Endothelial cell of umbilical vein (primary cell): Measurements from ENCODE around the gene THSD8. TPM values are rescaled to one million over a fixed set of nuclear protein-coding genes. Genes with fewer than 3 reads are reported as not detected.

Experiments
- BruUV-seq: library from RNA; stranded (reverse); fragments of 400-500 nt; replicated peaks from 2 replicates; lab custom pipeline; 2021; lab: Mats Ljungman, UMichigan
- CTCF ChIA-PET: fragments of 300-600, 350-600 bp; sonication (Branson Sonifier 250); formaldehyde crosslinking; loops from one replicate; lab custom pipeline; 2021; ENCODE audit warnings: antibody characterized with exemption, inconsistent platforms; lab: Charles Lee
- POLR2A ChIA-PET: fragments of 300-600, 350-600 bp; sonication (Branson Sonifier 250); formaldehyde crosslinking; loops from one replicate; lab custom pipeline; 2021; ENCODE audit warnings: antibody characterized with exemption, inconsistent platforms; lab: Charles Lee
- DNase-seq: peaks from one replicate; pipeline ENCODE4 v3.0.0-alpha.2; 2011; ENCODE audit warnings: low read depth, low spot score
- FAIRE-seq: peaks from 2 replicates; lab custom pipeline; 2011; peaks lifted over from hg19 to GRCh38; lab: Jason Lieb, UNC
- H2AFZ ChIP-seq: 2 replicates; pipeline ENCODE4 v1.6.0; 2012; ENCODE audit warnings: low read depth, low read length, control low read depth, inconsistent platforms
- H3K27ac ChIP-seq: 2 replicates; pipeline ENCODE4 v1.5.1; 2011; ENCODE audit warnings: low read depth, mild to moderate bottlenecking, control low read depth, low read length, moderate library complexity; ENCODE audit not compliant: insufficient read depth
- H3K27me3 ChIP-seq, 2 experiments: 2 replicates each; pipeline versions ENCODE4 v1.6.0 to v1.6.1; 2011; ENCODE audit warnings: low read length in 2 of 2, mixed read lengths in 1 of 2; ENCODE audit not compliant: control insufficient read depth in 2 of 2, insufficient read depth in 2 of 2
- H3K36me3 ChIP-seq, 2 experiments: 2 replicates in 1 of 2; 3 replicates in 1 of 2; pipeline ENCODE4 v1.5.1; 2011; ENCODE audit warnings: low read length in 2 of 2, mild to moderate bottlenecking in 1 of 2, moderate library complexity in 1 of 2; ENCODE audit not compliant: control insufficient read depth in 2 of 2, insufficient read depth in 2 of 2; ENCODE audit errors: extremely low read depth in 1 of 2
- H3K4me1 ChIP-seq: 3 replicates; pipeline ENCODE4 v1.5.1; 2011; ENCODE audit warnings: mild to moderate bottlenecking, low read length; ENCODE audit not compliant: control insufficient read depth, insufficient read depth; ENCODE audit errors: extremely low read depth
- H3K4me2 ChIP-seq: 2 replicates; pipeline ENCODE4 v1.6.1; 2011; ENCODE audit warnings: low read length, control low read depth, mixed read lengths; ENCODE audit not compliant: insufficient read depth
- H3K4me3 ChIP-seq, 3 experiments: fragments of 200-600 bp in 1 of 3; sonication (generic), shearing (Covaris generic) in 1 of 3; replicated peaks in 1 of 3; 2 replicates each; pipeline ENCODE4 v1.5.1; 2011 to 2016; ENCODE audit warnings: control low read depth in 3 of 3, low read length in 3 of 3, mild to moderate bottlenecking in 2 of 3, inconsistent platforms in 1 of 3, low read depth in 1 of 3, moderate library complexity in 1 of 3; ENCODE audit not compliant: insufficient read depth in 1 of 3
- H3K79me2 ChIP-seq: 2 replicates; pipeline ENCODE4 v1.6.0; 2012; ENCODE audit warnings: low read length, inconsistent platforms; ENCODE audit not compliant: control insufficient read depth, insufficient read depth
- H3K9ac ChIP-seq: replicated peaks from 2 replicates; pipeline ENCODE3; 2011; ENCODE audit warnings: low read length, control low read depth; ENCODE audit not compliant: insufficient read depth; ENCODE audit errors: extremely low read depth
- H3K9me1 ChIP-seq: replicated peaks from 3 replicates; pipeline ENCODE4 v1.6.0; 2011; ENCODE audit warnings: mild to moderate bottlenecking, low read length; ENCODE audit not compliant: control insufficient read depth, insufficient read depth; ENCODE audit errors: extremely low read depth
- H3K9me3 ChIP-seq: replicated peaks from 2 replicates; pipeline ENCODE4 v1.5.1; 2012; ENCODE audit warnings: low read length, inconsistent platforms; ENCODE audit not compliant: control insufficient read depth, insufficient read depth
- H4K20me1 ChIP-seq: replicated peaks from 2 replicates; pipeline ENCODE3; 2011; ENCODE audit warnings: mild to moderate bottlenecking, low read length; ENCODE audit not compliant: control insufficient read depth, insufficient read depth; ENCODE audit errors: extremely low read depth
- FOS ChIP-seq: IDR thresholded peaks from 2 replicates; pipeline ENCODE4 v1.6.1; 2011; ENCODE audit warnings: mild to moderate bottlenecking, low read length, moderate library complexity, borderline replicate concordance; ENCODE audit not compliant: insufficient read depth
- POLR2AphosphoS5 ChIP-seq: IDR thresholded peaks from 2 replicates; pipeline ENCODE4 v1.6.1; 2012; ENCODE audit warnings: low read depth, mild to moderate bottlenecking, control low read depth, low read length, moderate library complexity; ENCODE audit not compliant: insufficient read depth
- dilution Hi-C: fragments of 300-500 bp; cut with MboI; formaldehyde crosslinking; loops from one replicate; pipeline ENCODE4 v1.15.0; 2019; ENCODE audit warnings: low sequenced_read_pairs; ENCODE audit not compliant: extremely low pct_ligation_motif_present
- intact Hi-C: fragments of 100-400 bp; cut with micrococcal nuclease; formaldehyde crosslinking; loops from one replicate; pipeline ENCODE4 v1.10.0; 2022
- polyA plus RNA-seq, 4 experiments: library from polyadenylated mRNA; depleted of rRNA in 3 of 4; stranded (reverse) in 3 of 4; unstranded in 1 of 4; fragments of >200 nt; gene quantifications; 2 replicates each; pipeline versions ENCODE4 v1.2.1 to v1.2.3, GENCODE V29; 2011 to 2012; ENCODE audit warnings: missing spikeins in 1 of 4
- total RNA-seq: library from RNA; stranded (reverse); gene quantifications from 2 replicates; pipeline ENCODE4 v1.2.3, GENCODE V29; 2021
- TF ChIP-seq, protein P1 (sequence below), 2 donors: IDR thresholded peaks; 1 replicate in 1 of 2; 2 replicates in 1 of 2; pipeline ENCODE4 v1.5.1; 2011; ENCODE audit warnings: low read length in 2 of 2, mild to moderate bottlenecking in 2 of 2, moderate library complexity in 2 of 2, control low read depth in 1 of 2, inconsistent platforms in 1 of 2, low read depth in 1 of 2; ENCODE audit not compliant: insufficient read depth in 1 of 2; ENCODE audit errors: extremely low read depth in 1 of 2

THSD8 gene
- total and polyA plus RNA-seq, 2 donors (not counting 3 experiments of a cell fraction or from before 2014, with no cell fraction given) = 15.9 TPM; not detected in 1

DNA sequence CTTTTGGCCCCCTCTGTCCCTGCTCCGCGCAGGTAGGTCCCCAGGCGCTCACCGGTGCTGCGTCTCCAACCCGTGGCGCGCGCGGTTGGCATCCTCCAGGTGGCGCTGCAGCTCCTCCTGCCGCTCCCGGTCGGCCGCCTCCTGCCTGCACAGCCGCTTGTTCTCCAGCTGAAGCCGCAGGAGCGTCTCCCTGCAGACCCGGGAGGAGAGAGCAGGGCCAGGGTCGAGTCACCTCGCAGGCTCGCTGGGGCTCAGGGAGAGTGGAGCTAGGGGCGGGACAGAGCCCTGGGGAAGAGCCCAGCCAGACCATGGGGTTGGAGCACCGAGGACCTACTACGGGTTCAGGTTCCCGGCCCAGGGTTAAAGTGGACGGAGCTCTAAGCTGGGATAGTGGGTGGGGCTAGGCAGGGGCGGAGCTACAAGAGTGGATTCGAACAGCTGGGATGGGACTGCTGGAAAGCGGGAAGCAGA lies 35.8 kb upstream of the THSD8 start:
- DNase-seq = peak; percentile 88
- intact Hi-C loops (loop anchor here (1.0 kb wide), 2 partner anchors 30 to 81 kb away; no protein-coding TSS in a partner anchor), dilution Hi-C loops (no loop called here)
- no peak for TF ChIP-seq POLR2AphosphoS5
- TF ChIP-seq, protein P1, sequence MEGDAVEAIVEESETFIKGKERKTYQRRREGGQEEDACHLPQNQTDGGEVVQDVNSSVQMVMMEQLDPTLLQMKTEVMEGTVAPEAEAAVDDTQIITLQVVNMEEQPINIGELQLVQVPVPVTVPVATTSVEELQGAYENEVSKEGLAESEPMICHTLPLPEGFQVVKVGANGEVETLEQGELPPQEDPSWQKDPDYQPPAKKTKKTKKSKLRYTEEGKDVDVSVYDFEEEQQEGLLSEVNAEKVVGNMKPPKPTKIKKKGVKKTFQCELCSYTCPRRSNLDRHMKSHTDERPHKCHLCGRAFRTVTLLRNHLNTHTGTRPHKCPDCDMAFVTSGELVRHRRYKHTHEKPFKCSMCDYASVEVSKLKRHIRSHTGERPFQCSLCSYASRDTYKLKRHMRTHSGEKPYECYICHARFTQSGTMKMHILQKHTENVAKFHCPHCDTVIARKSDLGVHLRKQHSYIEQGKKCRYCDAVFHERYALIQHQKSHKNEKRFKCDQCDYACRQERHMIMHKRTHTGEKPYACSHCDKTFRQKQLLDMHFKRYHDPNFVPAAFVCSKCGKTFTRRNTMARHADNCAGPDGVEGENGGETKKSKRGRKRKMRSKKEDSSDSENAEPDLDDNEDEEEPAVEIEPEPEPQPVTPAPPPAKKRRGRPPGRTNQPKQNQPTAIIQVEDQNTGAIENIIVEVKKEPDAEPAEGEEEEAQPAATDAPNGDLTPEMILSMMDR (IDR thresholded peaks at IDR 0.05; ENCODE audit: extremely low read depth in 1 of 2, insufficient read depth in 1 of 2, low read depth in 1 of 2, low read length in 2 of 2) = peak; percentile 32 to 95
- no peaks in the 10 kb centered on the region for H4K20me1 ChIP-seq
- no peaks in the 10 kb centered on the region for H3K36me3 ChIP-seq
- H3K27me3 ChIP-seq = no peaks in the 10 kb centered on the region
- no peak for FAIRE-seq
- POLR2A ChIA-PET = interaction anchor here (0.5 to 1.2 kb wide), 4 partner anchors 10 to 32 kb away, joined by 4 to 13 read pairs (median 4); partner anchors contain the start of gene JUNB
- no peak overlapping the region for H3K9ac ChIP-seq
- no peaks in the 10 kb centered on the region for H3K79me2 ChIP-seq
- no peak overlapping the region for H3K4me2 ChIP-seq
- H3K4me3 ChIP-seq = peak overlapping the region in 2 of 3 experiments; percentile 34 to 44
- no peak overlapping the region for H2AFZ ChIP-seq
- no peaks in the 10 kb centered on the region for H3K9me3 ChIP-seq
- BruUV-seq = no TSS peak
- no peak overlapping the region for H3K27ac ChIP-seq
- CTCF ChIA-PET = interaction anchor here (0.6 to 12.6 kb wide), 27 partner anchors 9 to 116 kb away, joined by 3 to 524 read pairs (median 6); partner anchors contain the start of genes BEST2, DNASE2, FBXW9 and GET3
- no peaks in the 10 kb centered on the region for H3K9me1 ChIP-seq
- no peaks in the 10 kb centered on the region for H3K4me1 ChIP-seq

DNA sequence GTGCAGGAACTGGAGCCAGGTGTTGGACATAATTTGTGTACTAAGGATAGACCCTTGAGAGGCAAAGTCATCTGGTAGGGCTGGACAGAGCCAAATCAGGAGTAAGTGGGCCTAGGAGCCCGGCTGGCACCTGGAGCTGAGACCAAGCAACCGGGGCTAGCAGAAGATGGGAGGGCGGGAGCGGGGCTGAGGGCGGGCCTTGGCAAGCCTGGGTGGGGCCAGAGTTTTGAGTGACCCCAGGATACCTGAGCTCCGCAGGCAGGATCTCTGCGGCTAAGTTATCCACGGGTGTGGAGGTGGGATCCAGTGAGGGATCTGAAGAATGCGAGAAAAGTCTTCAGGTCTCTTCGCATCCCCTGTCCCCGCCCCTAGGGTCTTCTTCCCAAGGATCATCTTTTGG lies 34.7 kb upstream of the THSD8 start:
- intact Hi-C loops = no loop called here
- ChIA-PET CTCF (interaction anchor here (1.8 to 12.6 kb wide), 4 partner anchors 10 to 81 kb away, joined by 8 to 524 read pairs (median 258); partner anchors contain the start of genes BEST2, JUNB, PRDX2 and THSD8), POLR2A (no interaction called here)
- dilution Hi-C loops = no loop called here
- no peak for FAIRE-seq
- Histone ChIP-seq H2AFZ (no peak overlapping the region), H3K4me2 (no peak overlapping the region), H4K20me1 (no peaks in the 10 kb centered on the region), H3K27me3 (no peaks in the 10 kb centered on the region), H3K27ac (no peak overlapping the region), H3K36me3 (no peaks in the 10 kb centered on the region), H3K9me3 (no peaks in the 10 kb centered on the region), H3K9ac (no peak overlapping the region), H3K4me1 (no peaks in the 10 kb centered on the region), H3K4me3 (no peak overlapping the region), H3K79me2 (no peaks in the 10 kb centered on the region), H3K9me1 (no peaks in the 10 kb centered on the region)
- no peak for TF ChIP-seq FOS
- BruUV-seq = no TSS peak
- DNase-seq = no peak
